VCaP (cell line): ENCODE results near the gene BBX.
A peak's percentile ranks its signal among the peaks of the same experiment; 100 is the strongest.

Source experiments
- H3K27ac ChIP-seq: fragments of 450-650 bp; 2 replicates; pipeline ENCODE4 v1.5.1; 2017
- CTCF ChIP-seq: fragments of 450-650 bp; conservative IDR thresholded peaks from 2 replicates; pipeline ENCODE4 v1.5.1; 2017; ENCODE audit warnings: mild to moderate bottlenecking, moderate library complexity

The BBX gene

GRCh38 chr3:107791027-107791426, 268.3 kb downstream of the BBX start:
- no peak for TF ChIP-seq CTCF
- no peak overlapping the region for H3K27ac ChIP-seq

DNA sequence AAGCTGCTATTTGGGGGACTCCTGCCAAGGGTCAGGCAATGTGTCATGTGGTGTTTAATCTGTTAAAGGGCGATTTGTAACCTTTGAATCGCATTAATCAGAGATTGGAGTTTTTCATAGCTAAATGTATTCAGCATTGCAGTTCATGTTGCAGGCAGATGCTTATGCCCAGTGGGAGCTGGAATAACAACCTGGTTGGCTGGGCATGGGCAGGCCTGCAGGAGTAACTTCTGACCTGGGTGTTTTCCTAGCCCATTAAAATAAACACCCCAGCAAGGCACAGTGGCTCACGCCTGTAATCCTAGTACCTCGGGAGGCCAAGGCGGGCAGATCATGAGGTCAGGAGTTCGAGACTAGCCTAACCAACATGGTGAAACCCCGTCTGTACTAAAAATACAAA, 268.7 kb downstream of the BBX start:
- H3K27ac ChIP-seq, result no peak overlapping the region
- no peak for TF ChIP-seq CTCF

GRCh38 chr3:107794664-107795443, 272.1 kb downstream of the BBX start:
- peak; percentile 54 for TF ChIP-seq CTCF
- no peak overlapping the region for H3K27ac ChIP-seq

GRCh38 chr3:107795514-107796094, 272.8 kb downstream of the BBX start:
- H3K27ac ChIP-seq, result no peak overlapping the region
- TF ChIP-seq CTCF, result no peak

- no peak for TF ChIP-seq CTCF
- no peak overlapping the region for H3K27ac ChIP-seq
These were observed 274.0 kb downstream of the BBX start for GRCh38 chr3:107796791-107797190.

DNA sequence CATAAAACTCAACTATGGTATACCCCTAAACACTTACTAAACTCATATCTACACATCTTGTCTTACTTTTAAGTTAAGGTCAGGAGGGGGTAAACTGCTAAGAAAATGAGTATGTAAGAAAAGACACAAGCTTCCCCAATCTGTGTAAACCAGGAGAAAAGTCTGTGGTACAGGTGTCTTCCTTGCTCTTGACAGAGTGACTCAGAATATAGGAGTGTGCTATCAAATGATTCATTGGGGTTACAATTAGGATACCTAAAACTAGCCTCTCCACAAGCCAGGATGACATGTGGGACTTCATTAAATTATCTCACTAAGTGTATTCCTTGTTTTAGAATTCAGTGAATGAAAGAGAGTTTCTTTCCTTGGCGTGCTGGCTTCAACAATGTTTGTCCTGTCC, 274.8 kb downstream of the BBX start:
- no peak for TF ChIP-seq CTCF
- H3K27ac ChIP-seq, result no peak overlapping the region

- TF ChIP-seq CTCF, result no peak
These were observed 275.6 kb downstream of the BBX start for GRCh38 chr3:107798381-107798780.

More at GRCh38 chr3:107798381-107798780, 275.6 kb downstream of the BBX start:
- no peak overlapping the region for H3K27ac ChIP-seq
